NCI-H2196 treated with DMSO at 0.1 percent for 48 hours (cell line): ENCODE results near the gene HSDL2.

Source experiments
- DNase-seq: peaks from one replicate; lab custom pipeline; 2025; ENCODE audit not compliant: unreplicated experiment; lab: John Stamatoyannopoulos, UW

Gene HSDL2

DNA sequence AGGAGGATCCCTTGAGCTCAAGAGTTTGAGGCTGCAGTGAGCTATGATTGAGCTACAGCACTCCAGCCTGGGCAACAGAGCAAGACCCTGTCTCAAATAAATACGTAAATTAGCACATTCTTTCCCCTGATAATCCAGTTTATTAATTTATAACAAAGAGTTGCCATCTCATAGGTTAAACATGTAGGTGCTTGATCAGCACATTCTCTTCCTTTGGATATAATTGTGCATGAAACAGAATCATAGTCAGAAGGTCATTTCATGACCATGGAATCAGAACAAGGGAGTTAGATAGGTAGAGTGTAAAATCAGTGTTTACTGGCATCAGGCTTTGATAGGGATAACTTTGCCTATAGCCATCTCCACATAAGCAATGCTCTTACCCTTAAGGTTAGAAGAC, 63.7 kb downstream of the HSDL2 start:
- DNase-seq, result no peak

DNA sequence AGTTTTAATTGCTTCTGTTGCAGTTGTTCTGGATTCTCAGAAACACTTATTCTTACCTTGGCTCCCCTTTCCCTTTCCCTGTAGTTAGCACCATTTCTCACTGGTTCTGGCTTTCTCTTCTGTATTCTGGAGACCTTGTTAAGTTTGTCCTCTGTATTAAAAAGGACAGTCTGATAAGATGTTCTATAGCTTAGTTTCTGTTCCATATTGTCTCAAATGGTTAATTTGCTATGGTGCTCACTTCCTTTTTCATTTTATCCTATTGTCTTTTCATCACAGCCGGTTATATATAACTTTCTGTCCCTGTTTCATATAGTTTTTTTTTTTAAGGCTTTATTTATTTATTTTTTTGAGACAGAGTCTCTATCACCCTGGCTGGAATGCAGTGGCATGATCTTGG, 65.3 kb downstream of the HSDL2 start:
- DNase-seq, result no peak

DNA sequence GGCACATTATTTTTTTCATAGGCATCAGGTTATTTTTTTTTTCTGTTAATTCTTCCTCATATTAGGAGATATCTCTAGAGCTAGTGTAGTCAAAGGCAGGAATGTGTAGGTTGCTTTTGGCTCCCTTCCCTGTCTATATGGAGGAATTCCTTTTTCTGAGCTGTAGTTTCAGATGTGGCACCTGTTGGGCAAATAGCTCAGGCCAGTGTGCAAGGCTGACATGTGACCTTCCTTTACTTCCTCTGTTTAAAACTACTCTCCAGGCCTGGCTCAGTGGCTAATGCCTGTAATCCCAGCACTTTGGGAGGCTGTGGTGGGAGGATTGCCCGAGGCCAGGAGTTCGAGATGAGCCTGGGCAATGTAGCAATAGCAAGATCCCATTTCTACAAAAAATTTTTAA, 66.2 kb downstream of the HSDL2 start:
- DNase-seq, result no peak

DNA sequence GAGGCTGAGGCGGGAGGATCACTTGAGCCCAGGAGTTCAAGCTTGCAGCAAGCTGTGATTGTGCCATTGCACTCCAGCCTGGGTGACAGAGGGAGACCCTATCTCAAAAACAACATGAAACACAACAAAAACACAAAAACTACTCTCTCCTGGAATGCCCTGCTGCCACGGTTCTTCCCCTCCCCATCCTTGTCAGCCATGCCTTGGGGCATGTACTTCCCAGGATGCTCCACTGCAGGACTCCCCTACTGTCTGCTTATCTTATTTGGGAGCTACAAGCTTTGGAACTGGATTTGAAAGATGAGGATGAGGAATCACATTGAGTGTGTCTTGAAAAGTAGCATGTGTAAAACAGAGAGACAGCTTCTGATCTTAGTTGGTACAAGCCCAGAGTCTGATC, 66.6 kb downstream of the HSDL2 start:
- DNase-seq, result no peak

DNA sequence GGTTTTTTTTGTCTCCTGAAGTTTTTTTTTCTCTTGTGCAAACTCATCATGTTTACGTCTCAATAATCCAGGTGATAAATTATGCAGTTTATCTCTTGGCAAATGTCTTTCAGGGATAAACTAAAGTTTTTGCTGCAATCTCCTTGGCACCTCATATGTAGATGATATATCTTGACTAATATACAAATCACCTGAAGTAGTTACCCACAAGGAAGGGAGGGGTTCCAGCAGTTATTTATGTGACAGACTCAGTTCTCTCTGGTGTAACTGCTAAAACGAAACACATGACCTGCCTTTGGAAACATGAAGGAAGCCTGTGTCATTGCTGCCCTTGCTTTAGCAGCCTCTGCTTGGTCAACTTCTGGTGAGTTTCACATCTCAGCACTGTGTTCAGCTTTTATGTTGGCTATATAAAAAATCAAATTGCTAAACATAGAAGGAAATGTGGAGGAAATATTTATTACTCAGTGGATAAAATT, 67.4 kb downstream of the HSDL2 start:
- DNase-seq, result no peak

DNA sequence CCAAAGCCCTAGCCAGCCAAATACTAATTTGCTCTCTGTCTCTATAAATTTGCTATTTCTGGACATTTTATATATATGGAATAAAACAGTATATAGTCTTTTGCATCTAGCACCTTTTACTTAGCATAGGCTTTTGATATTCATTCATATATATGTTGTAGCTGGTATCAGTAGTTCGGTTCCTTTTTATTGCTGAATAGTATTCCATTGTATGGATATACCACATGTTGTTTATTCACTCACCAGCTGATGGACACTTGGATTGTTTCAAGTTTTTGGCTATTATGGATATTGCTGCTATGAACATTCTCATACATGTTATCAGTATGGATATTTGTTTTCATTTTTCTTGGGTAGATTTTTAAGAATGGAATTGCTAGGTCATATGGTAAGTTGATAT, 82.9 kb downstream of the HSDL2 start:
- DNase-seq, result no peak

DNA sequence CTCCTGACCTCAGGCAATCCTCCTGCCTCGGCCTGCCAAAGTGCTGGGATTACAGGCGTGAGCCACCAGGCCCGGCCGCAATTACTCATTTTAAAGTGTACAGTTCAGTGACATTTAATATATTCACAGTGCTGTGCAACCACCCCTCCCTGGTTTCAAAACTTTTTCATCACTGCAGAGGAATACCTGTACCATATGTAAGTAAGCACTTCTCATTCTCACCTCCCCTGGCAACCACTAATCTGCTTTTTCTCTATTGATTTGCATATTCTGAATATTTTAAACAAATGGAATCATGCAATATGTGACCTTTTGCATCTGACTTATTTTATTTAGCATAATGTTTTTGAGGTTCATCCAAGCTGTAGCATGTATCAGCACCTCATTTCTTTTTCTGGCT, 85.4 kb downstream of the HSDL2 start:
- DNase-seq, result no peak

DNA sequence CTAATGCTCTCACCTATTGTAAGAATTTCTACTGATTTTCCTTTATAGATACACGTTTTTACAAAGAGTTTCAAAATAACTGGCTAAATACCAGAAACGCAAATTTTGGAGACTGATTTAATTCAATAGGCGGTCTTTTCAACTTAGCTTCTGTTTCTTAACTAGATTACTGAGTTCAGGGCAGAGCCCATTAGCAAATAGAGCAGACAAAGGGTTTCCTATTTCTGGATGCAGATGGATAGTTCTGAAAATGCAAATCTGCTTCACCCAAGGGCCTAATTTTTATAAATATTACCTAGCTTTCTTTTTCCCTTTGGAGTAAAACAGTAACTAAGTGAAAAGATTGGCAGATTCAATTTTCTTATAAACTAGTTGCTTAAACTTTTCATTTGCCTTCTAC, 93.1 kb downstream of the HSDL2 start:
- DNase-seq, result no peak

DNA sequence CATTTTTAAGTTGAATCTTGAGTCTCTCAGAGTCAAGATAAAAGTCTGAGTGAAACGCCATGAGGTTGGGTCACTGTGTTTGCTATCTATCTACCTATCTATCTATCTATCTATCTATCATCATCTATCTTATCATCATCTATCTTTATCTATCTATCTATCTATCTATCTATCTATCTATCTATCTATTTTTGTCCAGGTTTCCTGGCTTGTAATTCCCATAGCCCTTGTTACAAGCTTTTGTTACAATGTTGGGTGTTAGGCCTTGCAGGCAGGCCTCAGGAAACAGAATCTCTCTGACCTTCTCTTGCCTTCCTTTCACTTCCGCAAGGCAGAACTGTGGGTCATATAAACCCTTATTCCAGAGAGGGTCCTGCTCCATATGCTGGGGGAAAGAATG, 94.1 kb downstream of the HSDL2 start:
- no peak for DNase-seq

DNA sequence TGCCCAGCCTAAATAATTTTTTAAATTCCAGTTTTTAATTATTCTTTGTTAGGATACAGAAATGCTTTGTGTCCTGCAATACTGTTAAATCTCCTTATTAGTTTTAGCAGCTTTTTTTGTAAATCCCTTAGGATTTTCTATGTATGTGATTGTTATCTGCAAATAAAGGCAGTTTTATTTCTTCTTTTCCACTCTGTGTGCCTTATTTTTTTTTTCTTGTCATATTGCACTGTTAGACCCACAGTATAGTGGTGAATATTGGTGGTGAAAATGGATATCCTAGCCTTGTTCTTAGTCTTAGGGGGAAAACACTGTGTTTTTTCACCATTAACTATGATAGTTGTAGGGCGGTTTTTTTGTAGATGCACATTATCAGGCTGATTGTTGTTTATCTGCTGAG, 95.4 kb downstream of the HSDL2 start:
- no peak for DNase-seq

DNA sequence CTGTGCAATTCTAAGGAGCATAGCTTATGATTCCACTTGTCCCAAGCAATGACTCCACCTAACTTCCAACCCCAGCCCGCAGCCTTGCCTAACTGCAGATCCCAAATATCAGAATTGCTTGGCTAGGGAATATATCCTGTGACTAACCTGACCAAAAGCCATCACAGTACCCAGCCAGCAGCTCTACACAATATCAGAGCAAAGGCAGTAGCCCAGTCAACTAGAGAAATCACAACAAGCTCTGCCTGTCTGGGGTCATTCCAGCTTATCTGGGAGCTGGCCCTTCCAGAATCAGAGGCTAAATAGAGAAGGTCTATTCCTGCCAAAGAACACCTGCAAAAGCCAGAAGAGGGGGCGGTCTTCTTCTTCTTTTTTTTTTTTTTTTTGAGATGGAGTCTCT, 97.4 kb downstream of the HSDL2 start:
- DNase-seq, result no peak

DNA sequence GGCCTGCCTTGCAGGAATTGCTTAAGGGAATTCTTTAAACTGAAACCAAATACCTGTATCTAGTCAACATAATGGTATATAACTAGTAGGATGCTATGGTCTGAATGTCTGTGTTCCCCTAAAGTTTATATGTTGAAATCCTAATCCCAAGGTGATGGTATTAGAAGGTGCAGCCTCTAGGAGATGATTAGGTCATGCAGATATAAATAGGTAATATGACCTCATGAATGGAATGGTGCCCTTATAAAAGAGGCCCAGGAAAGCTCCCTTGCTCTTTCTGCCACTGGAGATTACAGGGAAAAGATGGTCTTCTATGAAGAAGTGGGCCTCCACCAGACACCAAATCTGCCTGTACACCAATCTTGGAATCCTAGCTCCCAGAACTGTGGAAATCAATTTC, 99.3 kb downstream of the HSDL2 start:
- no peak for DNase-seq

DNA sequence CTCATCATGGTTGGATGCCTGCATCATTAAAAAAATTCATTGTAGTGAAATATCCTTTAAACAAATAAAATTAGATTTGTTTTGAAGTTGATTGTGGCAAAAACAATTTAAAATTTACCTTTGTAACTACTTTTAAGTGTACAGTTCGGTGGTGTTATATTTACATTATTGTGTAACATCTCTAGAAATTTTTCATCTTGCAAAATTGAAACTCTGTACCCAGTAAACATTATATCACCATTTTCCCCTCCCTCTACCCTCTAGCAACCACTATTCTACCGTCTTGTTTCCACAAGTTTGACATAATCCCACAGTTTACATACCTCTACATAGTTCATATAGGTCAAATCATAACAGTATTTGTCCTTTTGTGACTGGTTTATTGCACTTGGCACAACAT, 104.7 kb downstream of the HSDL2 start:
- DNase-seq, result no peak

DNA sequence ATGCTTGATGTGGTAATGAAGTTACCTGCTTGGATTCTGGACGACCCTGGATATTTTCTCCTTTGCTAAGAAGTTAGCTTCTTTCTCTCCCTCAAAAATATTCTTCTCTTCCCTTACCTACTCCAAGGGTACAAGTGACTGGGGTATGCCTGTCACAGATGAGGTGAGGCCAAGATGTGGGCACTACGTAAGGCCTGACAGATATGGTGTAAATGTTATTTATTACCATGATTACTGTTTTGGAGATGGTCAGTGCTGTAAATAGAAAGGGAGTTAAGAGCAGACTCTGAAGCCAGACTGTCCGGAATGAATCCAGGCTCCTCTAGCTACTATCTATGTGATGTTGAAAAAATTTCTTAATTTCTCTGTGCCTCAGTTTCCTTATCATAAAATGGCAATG, 105.7 kb downstream of the HSDL2 start:
- DNase-seq, result no peak

DNA sequence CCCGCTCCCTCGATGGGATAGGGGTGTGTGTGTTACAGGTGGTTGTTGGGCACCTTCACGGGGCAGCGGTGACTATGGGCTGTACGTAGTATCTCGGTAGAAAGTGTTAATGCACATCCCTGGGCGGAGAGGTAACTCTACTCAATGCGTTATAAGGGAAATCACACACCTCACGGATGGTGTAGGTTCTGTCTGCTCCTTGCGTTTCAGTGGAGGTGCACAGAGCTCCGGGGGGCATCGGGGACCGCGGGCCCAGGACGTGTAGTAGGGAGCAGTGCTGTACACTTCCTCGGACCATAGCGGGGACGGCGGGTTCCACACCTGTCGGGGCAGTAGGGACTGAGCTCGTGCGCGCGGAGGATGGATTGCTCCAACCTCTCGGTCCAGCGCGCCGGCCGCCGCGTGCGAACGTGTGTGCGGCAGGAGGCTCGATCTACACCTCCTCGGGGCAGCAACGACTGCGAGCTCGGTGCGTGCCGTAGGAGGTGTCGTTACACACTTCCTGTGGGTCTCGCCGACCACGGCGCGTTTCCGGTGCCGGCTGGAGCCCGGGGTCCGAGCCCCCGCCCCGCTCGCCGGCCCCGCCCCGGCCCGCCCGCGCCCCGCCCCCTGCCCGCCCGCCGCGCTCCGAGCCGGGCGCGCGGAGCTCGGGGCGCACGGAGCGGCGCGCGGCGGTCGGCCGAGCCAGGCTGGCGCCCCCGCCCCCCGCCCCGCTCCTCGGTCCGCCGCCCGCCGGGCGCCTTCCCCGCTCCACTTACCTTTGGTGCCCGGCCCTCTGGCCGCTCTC, 106.5 kb downstream of the HSDL2 start, which contains the start of gene KIAA1958:
TSS of gene KIAA1958 (plus strand) at position 607 of the 787 bp plus-strand sequence. CDS start 87,254 bp downstream, outside the sequence.
- peak; percentile 60 for DNase-seq

DNA sequence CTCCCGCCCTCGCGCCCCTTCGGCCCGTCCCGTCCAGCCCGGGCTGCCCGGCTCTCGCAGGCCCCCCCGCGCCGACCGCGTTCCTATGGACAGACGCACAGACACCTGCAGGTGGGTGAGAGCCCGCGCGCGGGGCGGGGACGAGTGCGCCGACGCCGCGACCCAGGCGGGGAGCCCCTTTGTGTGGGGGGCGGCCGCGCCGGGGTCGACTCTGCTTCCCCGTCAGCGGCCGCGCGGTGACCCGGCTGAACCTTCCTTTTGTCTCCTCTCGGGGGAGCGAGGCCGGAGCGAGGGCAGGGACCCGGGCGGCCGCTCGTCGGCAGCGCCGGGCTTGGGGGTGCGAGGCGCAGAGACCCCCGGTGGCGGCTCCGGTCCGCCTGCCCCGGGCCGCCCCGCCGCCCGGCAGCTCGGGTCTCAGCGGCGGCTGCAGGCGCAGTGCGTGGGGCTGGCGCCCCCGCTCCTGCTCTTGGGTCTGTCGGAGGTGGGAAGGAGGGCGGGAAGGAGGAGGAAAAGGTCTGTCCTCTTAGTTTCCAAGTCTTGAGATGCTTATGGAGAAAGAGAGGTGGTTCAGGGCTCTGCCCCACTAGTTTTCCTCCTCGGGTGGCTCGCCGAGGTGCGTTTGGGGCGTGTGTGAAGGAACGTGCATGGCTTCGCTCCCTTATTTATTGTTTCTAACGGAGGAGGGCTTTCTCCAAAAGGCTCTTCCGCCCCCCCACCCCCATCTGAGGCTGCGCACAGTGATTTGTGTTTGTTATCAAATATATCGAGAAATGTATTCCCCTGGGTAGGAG, 107.3 kb downstream of the HSDL2 start:
- no peak for DNase-seq

DNA sequence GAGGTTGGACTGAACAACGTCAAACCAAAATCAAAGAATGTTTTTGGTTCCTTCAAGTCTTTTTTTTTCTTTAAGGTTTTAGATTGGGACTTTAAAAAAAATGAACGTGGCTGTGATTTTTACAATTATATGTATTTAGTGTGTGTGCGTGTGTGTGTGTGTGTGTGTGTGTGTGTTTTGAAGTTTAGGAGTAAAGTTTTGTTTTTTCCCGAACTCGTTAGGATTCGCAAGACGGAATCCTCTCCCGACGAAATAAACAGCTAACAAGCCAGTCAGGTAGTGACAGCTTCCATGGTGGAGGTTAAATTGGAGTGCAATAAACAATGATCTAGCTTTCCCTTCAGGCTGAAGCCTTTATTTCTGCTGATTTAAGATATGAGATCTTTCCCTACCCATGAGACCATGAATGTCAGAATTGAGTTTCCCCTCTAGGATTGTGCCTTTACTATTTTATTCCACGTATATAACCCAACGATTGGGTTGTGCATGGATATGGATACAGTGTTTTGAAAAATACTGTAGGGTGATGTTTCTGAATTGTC, 108.0 kb downstream of the HSDL2 start:
- no peak for DNase-seq

DNA sequence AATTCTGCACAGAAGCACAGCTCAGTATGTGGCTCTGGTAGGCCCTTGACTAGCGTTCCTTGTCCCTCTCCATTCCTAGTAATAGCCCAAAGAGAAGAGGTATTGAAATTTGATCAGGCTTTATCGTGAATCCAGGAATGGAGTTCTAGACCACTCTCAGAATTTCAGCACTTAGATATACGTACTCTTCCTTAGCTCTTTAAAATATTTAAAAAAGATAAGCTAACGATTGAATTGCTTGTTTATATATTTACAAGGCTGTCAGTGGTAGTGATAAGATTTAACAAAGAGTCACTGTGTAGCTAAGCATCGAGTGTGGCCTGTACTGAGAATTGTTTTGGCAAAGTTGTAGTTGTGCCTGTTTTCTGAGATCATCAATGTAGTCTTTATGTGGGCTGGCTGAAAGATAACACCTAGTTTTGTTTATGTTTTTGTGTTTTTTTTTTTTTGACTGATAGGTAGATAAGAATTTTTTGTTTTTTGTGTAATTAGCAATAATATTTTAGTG, 109.2 kb downstream of the HSDL2 start:
- no peak for DNase-seq

DNA sequence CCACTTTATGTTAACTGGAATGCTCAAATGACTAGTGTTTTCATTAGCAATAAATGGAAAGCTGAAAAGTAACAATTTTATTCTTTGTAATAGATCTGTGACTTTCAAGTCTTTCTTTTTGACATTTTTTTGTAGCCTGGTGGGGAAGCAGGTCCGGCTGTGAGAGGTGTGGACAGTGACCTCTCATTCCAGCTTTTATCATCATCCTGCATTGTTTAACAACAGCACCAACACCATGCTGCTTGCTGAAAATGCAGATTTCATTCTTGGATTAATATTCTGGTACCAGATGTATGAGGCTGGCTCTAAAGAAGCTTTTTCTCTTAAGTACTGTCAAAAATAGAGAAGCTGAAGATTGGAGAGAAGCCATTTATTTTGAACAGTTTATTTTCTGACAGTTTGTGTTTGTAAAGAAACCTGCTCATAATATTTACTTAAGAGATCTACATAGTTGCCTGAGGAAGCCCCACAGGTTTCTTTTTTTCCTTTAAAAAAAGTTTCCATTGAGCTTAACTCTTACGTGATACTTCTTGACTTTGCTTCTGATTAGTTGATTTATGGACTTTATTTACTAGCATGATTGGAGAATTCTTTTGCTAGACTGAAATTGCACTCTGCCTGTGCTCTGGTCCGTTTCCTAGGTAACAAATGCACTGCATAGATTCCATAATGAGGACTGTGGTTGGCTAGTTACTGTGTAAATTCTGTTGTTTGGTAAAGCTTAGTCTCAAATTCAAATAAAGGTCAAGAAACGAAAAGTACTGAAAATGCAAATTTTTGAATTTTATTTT, 110.2 kb downstream of the HSDL2 start:
- no peak for DNase-seq

DNA sequence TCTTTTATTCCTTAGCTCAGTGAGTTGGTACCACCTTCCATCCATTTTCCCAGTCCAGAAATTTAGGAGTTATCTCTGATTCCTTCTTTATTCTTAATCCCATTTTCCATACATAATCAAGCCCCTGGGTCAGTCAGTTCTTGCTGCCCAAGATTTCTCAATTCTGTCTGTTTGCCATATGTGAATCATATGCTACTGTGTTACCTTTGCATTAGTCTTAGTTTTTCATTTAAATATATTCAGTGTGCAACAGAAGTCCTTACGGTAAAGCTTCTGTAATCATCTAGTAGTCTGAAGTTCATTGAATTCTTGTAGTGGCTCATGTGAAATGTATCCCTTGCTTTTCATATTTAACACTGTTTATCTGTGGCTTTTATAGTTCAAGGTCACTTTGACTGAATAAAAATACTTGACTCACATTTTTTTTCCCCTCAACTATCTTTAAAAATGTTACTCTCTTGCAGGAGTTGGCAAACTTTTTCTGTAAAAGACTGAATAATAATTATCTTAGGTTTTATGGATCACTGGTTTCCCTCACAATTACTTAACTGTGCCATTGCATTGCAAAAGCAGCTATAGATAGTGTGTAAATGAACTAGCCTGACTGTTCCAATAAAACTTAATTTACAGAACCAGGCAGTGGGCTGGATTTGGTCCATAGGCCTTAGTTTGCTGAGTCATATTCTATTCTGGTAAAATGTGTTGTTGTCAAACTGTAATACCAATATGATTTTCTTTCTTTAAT, 113.7 kb downstream of the HSDL2 start:
- DNase-seq, result no peak
